Tibial nerve (tissue), 4 donors: Measurements from ENCODE around the gene ANGPTL2. TPM values are rescaled to one million over a fixed set of nuclear protein-coding genes. Genes with fewer than 3 reads are reported as not detected.

Source experiments
- DNase-seq, 2 donors: peaks; one replicate each; pipeline ENCODE4 v3.0.0-alpha.2; 2019; ENCODE audit warnings: low spot score in 2 of 2
- H3K27ac ChIP-seq, 4 donors: fragments of 200-600 bp; sonication (generic) in 3 of 4; one replicate each; pipeline ENCODE4 v1.5.1; 2017 to 2019; ENCODE audit warnings: mild to moderate bottlenecking in 1 of 4
- H3K27me3 ChIP-seq, 2 donors: fragments of 200-600 bp; sonication (generic) in 1 of 2; one replicate each; pipeline versions ENCODE4 v1.5.1 to v1.6.0; 2017 to 2019
- H3K36me3 ChIP-seq, 3 donors: fragments of 200-600 bp; sonication (generic); one replicate each; pipeline ENCODE4 v1.5.1; 2018 to 2019
- H3K4me1 ChIP-seq, 4 donors: fragments of 200-600 bp; sonication (generic) in 3 of 4; one replicate each; pipeline ENCODE4 v1.5.1; 2017 to 2019
- H3K4me3 ChIP-seq, 4 donors: fragments of 200-600 bp; sonication (generic) in 3 of 4; one replicate each; pipeline ENCODE4 v1.5.1; 2017 to 2019; ENCODE audit warnings: mild to moderate bottlenecking in 1 of 4, moderate library complexity in 1 of 4
- H3K9me3 ChIP-seq, 4 donors: fragments of 200-600 bp; sonication (generic) in 3 of 4; one replicate each; pipeline ENCODE4 v1.5.1; 2017 to 2019
- CTCF ChIP-seq, 5 experiments: fragments of 200-600 bp in 3 of 5; fragments of 450-650 bp in 2 of 5; sonication (generic) in 3 of 5; IDR thresholded peaks; one replicate each; pipeline ENCODE4 v1.5.1; 2016 to 2019; ENCODE audit warnings: antibody characterized with exemption in 5 of 5, mild to moderate bottlenecking in 3 of 5, moderate library complexity in 2 of 5
- EP300 ChIP-seq, 2 donors: sonication (generic); formaldehyde crosslinking; IDR thresholded peaks; one replicate each; pipeline ENCODE4 v1.6.1; 2017; ENCODE audit warnings: antibody characterized with exemption in 2 of 2, mild to moderate bottlenecking in 1 of 2
- POLR2A ChIP-seq, 2 donors: fragments of 450-650 bp; IDR thresholded peaks; one replicate each; pipeline ENCODE4 v1.6.1; 2017; ENCODE audit warnings: antibody characterized with exemption in 2 of 2, mild to moderate bottlenecking in 2 of 2, moderate library complexity in 2 of 2
- WGBS, 2 donors: methylation state at CpG; one replicate each; pipeline ENCODE4 v1.1.5; 2018; 5-methylcytosine and 5-hydroxymethylcytosine counted together
- total RNA-seq, 4 donors: library from RNA; depleted of rRNA; stranded (reverse); fragments of >200 nt; gene quantifications; one replicate each; pipeline ENCODE4 v1.1.0, GENCODE V29; 2016

The ANGPTL2 gene
- total RNA-seq, 4 donors from 2014 or later: 34.5 to 64.1 (median 47.1) TPM

- Histone ChIP-seq H3K27me3 (no peaks in the 10 kb centered on the region), H3K4me3 (no peak overlapping the region), H3K27ac (peak overlapping the region in 2 of 4 donors; percentile 41 to 45), H3K9me3 (peaks cover 0 to 12% (median 5%) of the 10 kb centered on the region in 4 donors), H3K4me1 (peaks cover 0 to 38% (median 13%) of the 10 kb centered on the region in 4 donors), H3K36me3 (peaks cover 0 to 7% (median 0%) of the 10 kb centered on the region in 3 donors)
- no peak for DNase-seq
- TF ChIP-seq CTCF (IDR thresholded peaks at IDR 0.05) (no peak), EP300 (IDR thresholded peaks at IDR 0.05) (peak in 1 of 2 donors; percentile 0)
- 54 to 66% methylated on average over 4 of the region's 4 CpGs for WGBS, 2 donors
These were observed 47.6 kb downstream of the ANGPTL2 start for GRCh38 chr9:127074561-127075548.

GRCh38 chr9:127067603-127068220 lies 54.7 kb downstream of the ANGPTL2 start:
- no peak for DNase-seq
- H3K4me3 ChIP-seq: no peak overlapping the region

GRCh38 chr9:127066851-127067136 lies 55.6 kb downstream of the ANGPTL2 start:
- DNase-seq: no peak
- WGBS, 2 donors: 88% methylated on average over 2 of the region's 2 CpGs
- H3K4me3 ChIP-seq: no peak overlapping the region
- H3K27ac ChIP-seq: no peak overlapping the region
- H3K36me3 ChIP-seq: peaks cover 0 to 8% (median 0%) of the 10 kb centered on the region in 3 donors
- peaks cover 0 to 8% (median 3%) of the 10 kb centered on the region in 4 donors for H3K9me3 ChIP-seq
- peaks cover 0 to 5% (median 0%) of the 10 kb centered on the region in 4 donors for H3K4me1 ChIP-seq
- no peaks in the 10 kb centered on the region for H3K27me3 ChIP-seq
- TF ChIP-seq CTCF (IDR thresholded peaks at IDR 0.05) (no peak), EP300 (IDR thresholded peaks at IDR 0.05) (no peak), POLR2A (IDR thresholded peaks at IDR 0.05) (no peak)

More at GRCh38 chr9:127067603-127068220, 54.7 kb downstream of the ANGPTL2 start:
- H3K9me3 ChIP-seq: peaks cover 0 to 12% (median 5%) of the 10 kb centered on the region in 4 donors
- H3K27ac ChIP-seq: no peak overlapping the region
- peaks cover 0 to 8% (median 0%) of the 10 kb centered on the region in 3 donors for H3K36me3 ChIP-seq
- no peaks in the 10 kb centered on the region for H3K27me3 ChIP-seq
- TF ChIP-seq CTCF (IDR thresholded peaks at IDR 0.05) (no peak), EP300 (IDR thresholded peaks at IDR 0.05) (no peak), POLR2A (IDR thresholded peaks at IDR 0.05) (no peak)
- peaks cover 0 to 5% (median 0%) of the 10 kb centered on the region in 4 donors for H3K4me1 ChIP-seq
- WGBS, 2 donors: 89% methylated on average over 5 of the region's 5 CpGs

DNA sequence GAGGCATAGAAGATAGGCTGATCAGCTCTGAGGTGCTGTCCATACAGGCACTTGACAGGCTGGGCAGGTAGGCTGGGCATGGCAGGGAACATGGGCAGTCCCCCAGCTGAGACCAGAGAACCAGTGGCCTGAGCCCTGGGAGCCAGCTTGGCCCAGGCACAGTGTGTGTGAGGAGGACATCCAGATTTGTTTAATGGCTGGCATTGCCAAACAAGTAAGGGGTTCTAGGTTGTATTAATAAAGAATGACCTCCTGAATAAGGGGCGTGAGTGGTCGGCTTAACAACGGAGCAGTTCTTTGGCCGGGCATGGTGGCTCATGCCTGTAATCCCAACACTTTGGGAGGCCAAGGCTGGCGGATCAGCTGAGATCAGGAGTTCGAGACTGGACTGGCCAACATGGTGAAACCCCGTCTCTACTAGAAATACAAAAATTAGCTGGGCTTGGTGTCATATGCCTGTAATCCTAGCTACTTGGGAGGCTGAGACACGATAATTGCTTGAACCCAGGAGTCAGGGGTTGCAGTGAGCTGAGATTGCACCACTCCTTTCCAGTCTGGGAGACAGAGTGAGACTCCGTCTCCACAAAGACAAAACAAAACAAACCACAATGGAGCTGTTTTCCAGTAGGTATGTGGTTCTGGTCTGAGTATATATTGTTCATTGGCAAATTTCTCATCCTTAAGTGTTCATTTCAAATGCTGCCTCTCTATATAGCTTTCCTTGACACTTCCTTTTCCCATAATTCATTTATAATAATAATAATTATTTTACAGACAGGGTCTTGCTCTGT lies 56.2 kb downstream of the ANGPTL2 start:
- no peak for DNase-seq
- 90 to 93% methylated on average over 9 of the region's 9 CpGs for WGBS, 2 donors
- peaks cover 0 to 8% (median 0%) of the 10 kb centered on the region in 3 donors for H3K36me3 ChIP-seq
- TF ChIP-seq CTCF (IDR thresholded peaks at IDR 0.05) (no peak), EP300 (IDR thresholded peaks at IDR 0.05) (no peak), POLR2A (IDR thresholded peaks at IDR 0.05) (no peak)
- no peak overlapping the region for H3K4me3 ChIP-seq
- peaks cover 0 to 5% (median 0%) of the 10 kb centered on the region in 4 donors for H3K4me1 ChIP-seq
- H3K27me3 ChIP-seq: no peaks in the 10 kb centered on the region
- no peak overlapping the region for H3K27ac ChIP-seq
- H3K9me3 ChIP-seq: peaks cover 0 to 3% (median 1%) of the 10 kb centered on the region in 4 donors
